Spleen (tissue), 11 donors: Measurements from ENCODE around the gene PDE3A. TPM values are rescaled to one million over a fixed set of nuclear protein-coding genes. Genes with fewer than 3 reads are reported as not detected.

Experiments used
- DNase-seq: peaks from one replicate; pipeline ENCODE4 v3.0.0-alpha.2; 2020
- H3K27ac ChIP-seq, 8 donors: fragments of 200-600 bp; sonication (generic) in 7 of 8; 1 replicate in 4 of 8; 2 replicates in 4 of 8; pipeline versions ENCODE4 v1.5.0 to v1.8.0; 2016 to 2021; ENCODE audit warnings: inconsistent platforms in 4 of 8, mild to moderate bottlenecking in 4 of 8, moderate library complexity in 1 of 8
- H3K27me3 ChIP-seq, 7 donors: fragments of 200-600 bp; sonication (generic) in 6 of 7; replicated peaks in 1 of 7; 1 replicate in 4 of 7; 2 replicates in 3 of 7; pipeline versions ENCODE4 v1.5.0 to v1.8.0; 2016 to 2021; ENCODE audit warnings: inconsistent platforms in 3 of 7, mild to moderate bottlenecking in 1 of 7
- H3K36me3 ChIP-seq, 6 donors: fragments of 200-600 bp; sonication (generic) in 5 of 6; 1 replicate in 4 of 6; 2 replicates in 2 of 6; pipeline versions ENCODE4 v1.5.0 to v1.8.0; 2016 to 2021; ENCODE audit warnings: inconsistent platforms in 2 of 6
- H3K4me1 ChIP-seq, 6 donors: fragments of 200-600 bp; sonication (generic) in 5 of 6; 1 replicate in 3 of 6; 2 replicates in 3 of 6; pipeline versions ENCODE4 v1.5.0 to v1.8.0; 2016 to 2021; ENCODE audit warnings: inconsistent platforms in 3 of 6
- H3K4me3 ChIP-seq, 8 donors: fragments of 200-600 bp; sonication (generic) in 7 of 8; 1 replicate in 4 of 8; 2 replicates in 4 of 8; pipeline versions ENCODE4 v1.5.0 to v1.8.0; 2016 to 2021; ENCODE audit warnings: inconsistent platforms in 4 of 8, mild to moderate bottlenecking in 4 of 8, moderate library complexity in 2 of 8
- H3K9me3 ChIP-seq, 8 donors: fragments of 200-600 bp; sonication (generic) in 7 of 8; 1 replicate in 4 of 8; 2 replicates in 4 of 8; pipeline versions ENCODE4 v1.5.0 to v1.8.0; 2016 to 2021; ENCODE audit warnings: inconsistent platforms in 4 of 8
- CTCF ChIP-seq, 11 experiments: fragments of 200-600 bp in 7 of 11; fragments of 450-650 bp in 4 of 11; sonication (generic) in 4 of 11; IDR thresholded peaks in 8 of 11; conservative IDR thresholded peaks in 3 of 11; 1 replicate in 7 of 11; 2 replicates in 4 of 11; pipeline versions ENCODE4 v1.4.0 to v1.8.0; 2016 to 2021; ENCODE audit warnings: antibody characterized with exemption in 11 of 11, inconsistent platforms in 4 of 11, mild to moderate bottlenecking in 1 of 11
- POLR2A ChIP-seq, 3 donors: fragments of 450-650 bp; IDR thresholded peaks; one replicate each; pipeline ENCODE4 v1.5.1; 2017; ENCODE audit warnings: antibody characterized with exemption in 3 of 3, mild to moderate bottlenecking in 1 of 3
- POLR2AphosphoS5 ChIP-seq, 3 donors: sonication (generic); formaldehyde crosslinking; IDR thresholded peaks; one replicate each; pipeline ENCODE4 v1.5.1; 2017; ENCODE audit warnings: antibody characterized with exemption in 3 of 3
- WGBS, 5 donors: extraction: QIAGEN DNeasy Blood & Tissue Kit in 3 of 5; methylation state at CpG; one replicate each; pipeline versions ENCODE4 v1.1.5 to v1.1.7; 2013 to 2018; 5-methylcytosine and 5-hydroxymethylcytosine counted together
- intact Hi-C: fragments of 100-400 bp; cut with DNase I; formaldehyde crosslinking; loops from one replicate; pipeline ENCODE4 v1.15.0; 2023; ENCODE audit warnings: low total_unique reads
- polyA plus RNA-seq, 3 donors: library from polyadenylated mRNA; stranded (reverse); fragments of 200-250 nt; gene quantifications; one replicate each; pipeline ENCODE4 v1.2.1, GENCODE V29; 2013
- total RNA-seq, 7 donors: library from RNA; depleted of rRNA in 3 of 7; stranded (reverse); fragments of >200 nt in 3 of 7; fragmentation: NEBNext Ultra II Directional in 4 of 7; extraction: Animal tissue kit (Norgen Biotek cat#: 25700) in 4 of 7; gene quantifications; one replicate each; pipeline versions ENCODE4 v1.1.0 to v1.2.1, GENCODE V29; 2016 to 2021
- donor health status: healthy with polysubstance abuse.
- donor health status: DM: no; HTN: no; CAD: no; lungs with moderate emphysema.
- donor health status: DM: no; HTN: no; CAD: no.
- donor health status: Bipolar disorder and iron deficiency.
- donor health status: healthy.
- donor health status: DM: no; HTN: no; CAD: no.
- donor health status: DM: yes; HTN: yes; CAD: no.

PDE3A gene
- total and polyA plus RNA-seq, 10 donors: 0.57 to 10.1 (median 7.5) TPM

GRCh38 chr12:20339060-20339459 is 29.3 kb upstream of the PDE3A start:
- Histone ChIP-seq H3K4me3 (no peak overlapping the region), H3K4me1 (no peaks in the 10 kb centered on the region), H3K9me3 (peaks cover 0 to 24% (median 13%) of the 10 kb centered on the region in 8 donors), H3K27ac (no peak overlapping the region), H3K36me3 (no peaks in the 10 kb centered on the region), H3K27me3 (no peaks in the 10 kb centered on the region)
- TF ChIP-seq CTCF (IDR thresholded peaks at IDR 0.05 in 8 of 11, conservative IDR thresholded peaks at IDR 0.05 in 3 of 11): no peak
- no peak for TF ChIP-seq POLR2A (IDR thresholded peaks at IDR 0.05)
- no peak for TF ChIP-seq POLR2AphosphoS5 (IDR thresholded peaks at IDR 0.05)
- intact Hi-C loops: no loop called here
- WGBS, 5 donors: 70 to 90% (median 76%) methylated on average over 2 of the region's 2 CpGs
- DNase-seq: no peak

- Histone ChIP-seq H3K9me3 (no peaks in the 10 kb centered on the region), H3K36me3 (no peaks in the 10 kb centered on the region), H3K27me3 (no peaks in the 10 kb centered on the region), H3K4me1 (no peaks in the 10 kb centered on the region), H3K4me3 (no peak overlapping the region), H3K27ac (no peak overlapping the region)
- DNase-seq: no peak
- no peak for TF ChIP-seq POLR2AphosphoS5 (IDR thresholded peaks at IDR 0.05)
- no peak for TF ChIP-seq CTCF (IDR thresholded peaks at IDR 0.05 in 8 of 11, conservative IDR thresholded peaks at IDR 0.05 in 3 of 11)
- no peak for TF ChIP-seq POLR2A (IDR thresholded peaks at IDR 0.05)
- 82 to 92% (median 85%) methylated on average over 3 of the region's 3 CpGs for WGBS, 5 donors
- intact Hi-C loops: no loop called here
These were observed 26.2 kb upstream of the PDE3A start for GRCh38 chr12:20342111-20342510.

- no peak for TF ChIP-seq POLR2A (IDR thresholded peaks at IDR 0.05)
- Histone ChIP-seq H3K9me3 (peaks cover 0 to 4% (median 0%) of the 10 kb centered on the region in 8 donors), H3K36me3 (no peaks in the 10 kb centered on the region), H3K27me3 (no peaks in the 10 kb centered on the region), H3K27ac (no peak overlapping the region), H3K4me1 (no peaks in the 10 kb centered on the region), H3K4me3 (no peak overlapping the region)
- intact Hi-C loops: no loop called here
- WGBS, 5 donors: 46 to 57% (median 51%) methylated on average over 3 of the region's 3 CpGs
- no peak for DNase-seq
These were observed 22.5 kb upstream of the PDE3A start for GRCh38 chr12:20345866-20346265.

GRCh38 chr12:20350026-20350425 is 18.3 kb upstream of the PDE3A start:
- TF ChIP-seq CTCF (IDR thresholded peaks at IDR 0.05 in 8 of 11, conservative IDR thresholded peaks at IDR 0.05 in 3 of 11) (no peak), POLR2AphosphoS5 (IDR thresholded peaks at IDR 0.05) (no peak), POLR2A (IDR thresholded peaks at IDR 0.05) (no peak)
- intact Hi-C loops: no loop called here
- no peak for DNase-seq
- Histone ChIP-seq H3K27me3 (no peaks in the 10 kb centered on the region), H3K4me1 (no peaks in the 10 kb centered on the region), H3K27ac (no peak overlapping the region), H3K9me3 (peaks cover 0 to 4% (median 0%) of the 10 kb centered on the region in 8 donors), H3K4me3 (no peak overlapping the region), H3K36me3 (no peaks in the 10 kb centered on the region)

GRCh38 chr12:20350495-20350894 is 17.8 kb upstream of the PDE3A start:
- DNase-seq: no peak
- H3K27me3 ChIP-seq: no peaks in the 10 kb centered on the region
- WGBS, 5 donors: 57 to 77% (median 69%) methylated on average over 5 of the region's 5 CpGs
- no peak overlapping the region for H3K27ac ChIP-seq
- intact Hi-C loops: no loop called here
- H3K4me1 ChIP-seq: no peaks in the 10 kb centered on the region
- TF ChIP-seq POLR2AphosphoS5 (IDR thresholded peaks at IDR 0.05): no peak
- no peak for TF ChIP-seq POLR2A (IDR thresholded peaks at IDR 0.05)
- TF ChIP-seq CTCF (IDR thresholded peaks at IDR 0.05 in 8 of 11, conservative IDR thresholded peaks at IDR 0.05 in 3 of 11): no peak
- H3K4me3 ChIP-seq: no peak overlapping the region
- H3K36me3 ChIP-seq: no peaks in the 10 kb centered on the region
- H3K9me3 ChIP-seq: peaks cover 0 to 4% (median 0%) of the 10 kb centered on the region in 8 donors
